Spleen (tissue), 7 donors: Measurements from ENCODE around the gene TMEM45B.
"Not testable (repeated sequence)": the region's sequence is repeated elsewhere in the genome, so short reads cannot be mapped to it uniquely, and the experiment has no call there.

Experiments used
- POLR2A ChIP-seq, 3 donors: fragments of 450-650 bp; IDR thresholded peaks; one replicate each; pipeline ENCODE4 v1.5.1; 2017; ENCODE audit warnings: antibody characterized with exemption in 3 of 3, mild to moderate bottlenecking in 1 of 3
- POLR2AphosphoS5 ChIP-seq, 3 donors: sonication (generic); formaldehyde crosslinking; IDR thresholded peaks; one replicate each; pipeline ENCODE4 v1.5.1; 2017; ENCODE audit warnings: antibody characterized with exemption in 3 of 3
- TF ChIP-seq, protein P1 (sequence below), 11 experiments: fragments of 200-600 bp in 7 of 11; fragments of 450-650 bp in 4 of 11; sonication (generic) in 4 of 11; IDR thresholded peaks in 8 of 11; conservative IDR thresholded peaks in 3 of 11; 1 replicate in 7 of 11; 2 replicates in 4 of 11; pipeline versions ENCODE4 v1.4.0 to v1.8.0; 2016 to 2021; ENCODE audit warnings: antibody characterized with exemption in 11 of 11, inconsistent platforms in 4 of 11, mild to moderate bottlenecking in 1 of 11
- donor health status: DM: no; HTN: no; CAD: no; lungs with moderate emphysema.
- donor health status: DM: no; HTN: no; CAD: no.
- donor health status: DM: no; HTN: no; CAD: no.

GRCh38 chr11:129823799-129824198 is 8.2 kb downstream of the TMEM45B start:
- not testable (repeated sequence) for TF ChIP-seq POLR2A, POLR2AphosphoS5 (IDR thresholded peaks at IDR 0.05)
- TF ChIP-seq, protein P1, sequence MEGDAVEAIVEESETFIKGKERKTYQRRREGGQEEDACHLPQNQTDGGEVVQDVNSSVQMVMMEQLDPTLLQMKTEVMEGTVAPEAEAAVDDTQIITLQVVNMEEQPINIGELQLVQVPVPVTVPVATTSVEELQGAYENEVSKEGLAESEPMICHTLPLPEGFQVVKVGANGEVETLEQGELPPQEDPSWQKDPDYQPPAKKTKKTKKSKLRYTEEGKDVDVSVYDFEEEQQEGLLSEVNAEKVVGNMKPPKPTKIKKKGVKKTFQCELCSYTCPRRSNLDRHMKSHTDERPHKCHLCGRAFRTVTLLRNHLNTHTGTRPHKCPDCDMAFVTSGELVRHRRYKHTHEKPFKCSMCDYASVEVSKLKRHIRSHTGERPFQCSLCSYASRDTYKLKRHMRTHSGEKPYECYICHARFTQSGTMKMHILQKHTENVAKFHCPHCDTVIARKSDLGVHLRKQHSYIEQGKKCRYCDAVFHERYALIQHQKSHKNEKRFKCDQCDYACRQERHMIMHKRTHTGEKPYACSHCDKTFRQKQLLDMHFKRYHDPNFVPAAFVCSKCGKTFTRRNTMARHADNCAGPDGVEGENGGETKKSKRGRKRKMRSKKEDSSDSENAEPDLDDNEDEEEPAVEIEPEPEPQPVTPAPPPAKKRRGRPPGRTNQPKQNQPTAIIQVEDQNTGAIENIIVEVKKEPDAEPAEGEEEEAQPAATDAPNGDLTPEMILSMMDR (IDR thresholded peaks at IDR 0.05 in 8 of 11, conservative IDR thresholded peaks at IDR 0.05 in 3 of 11), result not testable (repeated sequence)
